GM18858 (cell line): Measurements from ENCODE around the gene LRRC73.
"Not testable (repeated sequence)": the region's sequence is repeated elsewhere in the genome, so short reads cannot be mapped to it uniquely, and the experiment has no call there.

Source experiments
- ATAC-seq: cut with Tn5 transposase; IDR thresholded peaks from one replicate; pipeline ENCODE4 v1.9.1; 2021; ENCODE audit not compliant: unreplicated experiment

LRRC73 gene, protein sequence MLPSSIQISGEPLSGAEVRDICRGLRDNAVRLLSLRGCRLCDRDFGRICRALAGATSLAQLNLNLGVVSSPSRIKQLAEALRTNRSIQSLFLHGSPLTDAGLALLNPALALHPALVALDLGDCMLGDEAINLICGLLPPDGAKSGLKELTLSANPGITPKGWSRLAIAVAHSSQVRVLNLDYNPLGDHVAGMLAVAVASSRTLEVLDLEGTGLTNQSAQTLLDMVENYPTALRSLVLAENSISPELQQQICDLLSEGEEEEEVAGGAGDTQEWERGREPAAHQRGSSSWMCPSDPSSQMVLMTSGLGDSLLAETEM

DNA sequence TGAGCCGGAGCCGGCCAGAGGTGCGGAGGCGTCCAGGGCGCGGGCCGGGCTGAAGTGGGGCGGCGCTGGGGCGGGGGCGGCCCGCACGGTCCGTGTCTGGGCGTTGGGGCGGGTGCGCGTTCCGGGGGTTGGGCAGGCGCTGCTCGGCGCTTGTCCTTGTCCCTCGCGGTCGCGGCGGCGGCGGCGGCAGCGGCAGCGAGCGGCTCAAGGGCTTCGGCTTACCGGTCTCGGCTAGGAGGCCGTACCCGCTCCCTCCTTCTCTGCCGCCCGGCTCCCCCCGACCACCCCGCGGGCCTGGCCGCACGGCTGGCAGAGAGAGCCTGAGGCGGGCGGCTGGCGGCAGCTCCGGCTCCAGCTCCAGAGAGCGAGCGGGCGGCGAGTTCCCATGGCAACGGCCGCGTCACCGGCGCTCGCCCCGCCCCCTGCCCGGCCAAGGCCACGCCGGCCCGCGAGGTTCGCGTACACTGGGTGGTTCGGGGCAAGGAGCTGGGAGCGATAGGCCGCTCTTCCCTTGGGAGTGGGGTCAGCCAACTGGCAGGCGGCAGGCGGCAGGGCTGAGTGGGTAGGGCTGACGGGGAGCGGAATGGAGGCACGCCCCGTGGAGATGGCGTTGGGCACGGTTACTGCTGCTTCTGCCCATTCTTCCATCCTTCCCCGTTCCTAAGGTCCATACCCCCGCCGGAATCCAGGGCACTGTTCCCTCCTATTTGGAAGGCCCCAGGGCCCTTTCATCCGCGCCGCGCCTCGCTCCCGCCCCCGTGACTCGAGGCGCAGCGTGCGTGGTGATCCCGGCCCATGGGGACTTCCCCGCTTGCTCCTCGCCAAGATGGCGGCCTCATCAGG is at the start of gene LRRC73:
Gene LRRC73, minus strand, starts transcription at position 363 of the 843 bp plus-strand sequence. CDS start 561 bp downstream, outside the sequence.
- peak; percentile 54 for ATAC-seq

- no peak for ATAC-seq
Measured at GRCh38 chr6:43559328-43559727, 49.2 kb upstream of the LRRC73 start.

GRCh38 chr6:43557620-43558019 is 47.5 kb upstream of the LRRC73 start:
- ATAC-seq = not testable (repeated sequence)

- no peak for ATAC-seq
Measured at GRCh38 chr6:43547222-43547621, 37.1 kb upstream of the LRRC73 start.

DNA sequence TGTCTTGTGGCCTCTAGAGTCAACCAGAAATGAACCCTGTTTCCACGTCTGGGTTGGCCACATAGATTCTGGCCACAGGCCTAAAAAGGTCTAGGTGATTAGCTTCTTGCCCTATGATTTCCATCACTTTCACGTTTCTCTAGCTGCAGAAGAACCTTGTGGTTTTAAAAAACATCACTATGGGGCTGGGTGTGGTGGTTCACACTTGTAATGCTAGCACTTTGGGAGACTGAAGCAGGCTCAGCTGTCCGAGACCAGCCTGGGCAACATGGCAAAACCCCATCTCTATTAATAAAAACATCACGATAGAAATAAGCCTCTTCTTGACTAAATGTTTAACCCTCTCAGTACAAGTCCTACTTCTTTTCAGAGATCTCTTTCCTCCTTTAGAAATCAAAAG is 34.3 kb upstream of the LRRC73 start:
- no peak for ATAC-seq

- no peak for ATAC-seq
Measured at GRCh38 chr6:43541774-43542471, 31.8 kb upstream of the LRRC73 start.

DNA sequence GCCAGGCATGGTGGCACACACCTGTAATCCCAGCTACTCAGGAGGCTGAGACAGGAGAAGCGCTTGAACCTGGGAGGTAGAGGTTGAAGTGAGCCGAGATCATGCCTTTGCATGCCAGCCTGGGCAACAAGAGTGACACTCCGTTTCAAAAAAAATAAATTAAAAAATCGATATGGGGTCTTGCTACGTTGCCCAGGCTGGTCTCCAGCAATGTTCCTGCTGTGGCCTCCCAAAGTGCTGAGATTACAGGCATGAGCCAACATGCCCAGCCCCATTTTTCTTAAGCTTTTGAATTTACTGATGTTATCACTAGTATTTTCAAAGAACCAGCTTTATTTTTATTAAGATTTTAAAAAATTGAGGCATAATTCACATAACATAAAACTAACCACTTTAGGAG is 30.4 kb upstream of the LRRC73 start:
- no peak for ATAC-seq

DNA sequence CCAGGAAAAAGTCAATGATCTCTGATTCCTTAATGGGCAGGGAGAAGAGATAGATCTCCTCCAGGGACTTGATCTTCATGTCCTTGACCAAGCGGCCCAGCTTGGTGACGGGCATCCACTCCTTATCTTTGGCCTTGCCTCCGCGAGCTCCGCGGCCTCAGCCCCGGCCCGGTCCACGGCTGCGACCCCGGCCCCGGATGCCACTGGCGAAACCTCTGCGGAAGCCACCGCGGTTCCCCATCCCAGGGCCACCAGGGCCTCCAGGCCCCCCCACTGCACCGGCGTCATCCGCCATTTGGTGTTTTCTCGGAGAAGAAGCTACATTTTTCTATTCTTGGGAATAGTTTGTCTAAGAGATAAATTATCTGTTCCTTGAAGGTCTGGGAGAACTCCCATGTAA is 29.3 kb upstream of the LRRC73 start:
- ATAC-seq = not testable (repeated sequence)

- ATAC-seq = not testable (repeated sequence)
Measured at GRCh38 chr6:43538986-43539385, 28.8 kb upstream of the LRRC73 start.

GRCh38 chr6:43532201-43532600 is 22.1 kb upstream of the LRRC73 start:
- ATAC-seq = no peak

DNA sequence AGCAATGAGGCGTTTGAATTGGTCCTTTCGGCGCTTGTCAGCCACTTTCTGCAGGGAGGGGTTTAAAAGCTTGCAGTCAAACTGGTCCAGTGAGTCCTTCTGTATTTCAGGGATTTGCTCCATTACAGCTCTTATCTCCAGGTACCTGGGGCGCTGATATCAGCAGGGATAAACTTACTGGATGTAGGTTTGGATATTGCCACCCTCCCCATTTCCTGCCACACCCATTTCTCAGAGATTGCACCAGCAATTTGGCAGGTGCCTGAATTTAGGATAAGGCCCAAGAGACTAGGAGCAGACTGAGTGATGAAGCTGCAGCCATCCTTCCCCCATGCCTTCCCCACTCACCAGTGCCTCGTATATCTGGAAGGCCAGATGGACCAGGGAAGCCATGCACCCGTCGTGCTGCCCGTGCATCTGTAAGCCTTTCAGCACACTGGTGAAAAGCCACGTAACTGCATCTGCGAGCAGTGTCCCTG is 14.4 kb upstream of the LRRC73 start:
- no peak for ATAC-seq

- no peak for ATAC-seq
Measured at GRCh38 chr6:43523284-43523683, 13.1 kb upstream of the LRRC73 start.

GRCh38 chr6:43522547-43523261 is 12.6 kb upstream of the LRRC73 start:
- ATAC-seq = no peak

DNA sequence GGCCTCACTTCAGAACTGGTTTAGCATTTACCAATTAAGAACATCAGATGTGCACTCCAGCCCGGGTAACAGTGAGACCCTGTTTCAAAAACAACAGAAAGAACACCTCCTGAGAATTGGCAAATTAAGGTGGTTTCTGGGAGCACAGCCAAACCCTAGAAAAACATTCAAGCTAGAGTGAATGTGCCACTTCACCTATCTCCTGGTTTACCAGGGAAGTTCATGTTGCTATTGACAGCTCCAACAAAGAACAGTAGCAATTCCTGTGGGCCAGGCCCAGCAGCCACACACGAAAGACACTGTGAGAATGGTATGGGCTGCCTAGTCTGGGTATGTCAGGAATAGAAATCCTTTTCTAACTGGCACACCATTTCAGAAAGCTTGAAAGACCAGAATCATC is 11.7 kb upstream of the LRRC73 start:
- ATAC-seq = no peak

DNA sequence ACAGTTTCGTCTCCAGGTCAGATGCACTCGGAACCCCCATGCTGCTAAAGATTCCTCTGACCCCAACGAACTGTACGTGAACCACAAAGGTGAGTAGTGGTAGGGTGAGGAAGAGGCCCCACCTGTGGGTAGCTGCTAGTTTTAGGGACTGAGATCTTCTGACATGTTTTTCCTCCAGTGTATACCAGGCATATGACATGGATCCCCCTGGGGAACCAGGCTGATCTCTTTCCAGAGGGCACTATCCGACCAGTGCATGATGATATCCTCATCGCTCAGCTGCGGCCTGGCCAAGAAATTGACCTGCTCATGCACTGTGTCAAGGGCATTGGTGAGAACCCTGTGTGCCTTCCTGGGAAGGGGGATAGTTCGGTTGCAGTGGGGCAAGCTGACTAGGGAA is 10.0 kb upstream of the LRRC73 start:
- no peak for ATAC-seq

DNA sequence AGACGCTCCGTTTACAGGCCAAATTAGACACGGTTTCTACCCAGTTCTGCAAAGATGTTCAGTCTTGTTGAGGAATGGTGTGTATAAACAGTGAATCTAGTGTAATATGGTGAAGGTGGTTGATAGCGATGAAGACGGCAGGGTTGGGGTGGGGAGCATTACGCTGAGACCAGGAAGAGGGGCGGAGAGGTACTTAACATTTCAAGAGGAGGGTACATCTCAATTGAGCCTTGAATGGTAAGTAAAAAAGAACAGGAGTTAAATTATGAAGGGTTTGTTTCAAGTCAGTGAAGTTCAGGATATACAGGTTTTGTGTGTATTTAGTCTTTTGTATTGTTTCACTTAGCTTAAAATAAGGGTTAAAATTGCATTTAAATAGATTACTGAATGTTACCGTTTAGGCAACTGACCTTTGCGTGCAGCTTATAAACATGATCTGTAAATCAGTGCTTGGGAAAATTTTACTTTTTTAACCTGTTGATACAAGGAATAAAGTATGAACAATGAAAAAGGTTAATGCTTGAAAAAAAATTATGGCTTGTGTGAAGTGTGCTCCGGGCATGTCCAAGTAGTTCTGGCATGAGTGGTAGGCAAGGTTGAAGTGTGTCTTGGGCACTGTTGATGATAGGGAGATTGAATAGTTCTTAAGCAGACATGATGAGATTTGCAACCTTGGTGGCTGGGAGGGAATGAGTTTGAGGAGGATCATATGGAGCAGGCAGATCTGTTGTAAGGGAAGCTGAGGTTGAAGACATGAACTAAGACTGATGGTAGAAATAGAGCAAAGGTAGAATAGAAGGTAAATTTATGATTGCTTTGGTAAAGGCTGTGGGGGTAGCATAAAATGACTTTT is 7.6 kb upstream of the LRRC73 start:
- ATAC-seq = no peak

DNA sequence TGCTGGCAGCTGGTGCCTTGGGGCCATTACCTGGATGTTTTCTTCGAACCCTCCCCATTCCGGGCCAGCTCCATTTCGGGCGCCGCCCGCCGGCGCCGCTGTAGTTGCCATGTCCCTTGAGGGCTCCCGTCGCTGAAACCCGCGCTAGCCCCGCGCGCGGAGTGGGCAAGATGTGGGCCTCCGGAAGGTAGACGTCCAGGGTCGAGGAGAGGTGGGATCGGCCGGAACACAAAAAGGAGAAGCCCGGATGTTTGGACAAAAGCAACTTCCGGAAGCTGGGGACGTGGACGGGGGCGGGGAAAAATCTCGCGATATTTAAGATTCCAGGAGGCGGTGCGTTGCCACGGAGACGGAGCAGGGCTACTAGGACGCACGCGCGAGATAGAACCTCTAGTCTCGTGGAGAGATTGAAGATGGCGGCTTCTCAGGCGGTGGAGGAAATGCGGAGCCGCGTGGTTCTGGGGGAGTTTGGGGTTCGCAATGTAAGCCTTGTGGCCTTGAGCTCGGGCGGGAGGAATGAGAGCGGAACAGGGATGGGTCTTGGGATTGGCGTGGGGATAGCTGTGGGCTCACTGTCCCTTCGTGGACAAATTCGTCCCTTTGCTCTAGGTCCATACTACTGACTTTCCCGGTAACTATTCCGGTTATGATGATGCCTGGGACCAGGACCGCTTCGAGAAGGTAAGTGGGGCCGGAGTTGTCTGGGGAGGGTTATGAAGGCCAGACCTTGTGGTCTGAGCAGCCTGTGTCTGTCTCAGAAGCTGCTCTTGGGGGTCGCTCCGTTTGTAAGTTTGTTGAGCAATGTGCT is 6.8 kb upstream of the LRRC73 start, which contains the start of the genes POLR1C and YIPF3:
Gene POLR1C, plus strand, starts transcription at position 393 of the 808 bp plus-strand sequence. Its CDS starts 21 bp downstream, at position 414.
Gene YIPF3, minus strand, starts transcription at position 230 of the 808 bp plus-strand sequence. Its CDS starts 119 bp downstream, at position 111.
- ATAC-seq = peak; percentile 73

DNA sequence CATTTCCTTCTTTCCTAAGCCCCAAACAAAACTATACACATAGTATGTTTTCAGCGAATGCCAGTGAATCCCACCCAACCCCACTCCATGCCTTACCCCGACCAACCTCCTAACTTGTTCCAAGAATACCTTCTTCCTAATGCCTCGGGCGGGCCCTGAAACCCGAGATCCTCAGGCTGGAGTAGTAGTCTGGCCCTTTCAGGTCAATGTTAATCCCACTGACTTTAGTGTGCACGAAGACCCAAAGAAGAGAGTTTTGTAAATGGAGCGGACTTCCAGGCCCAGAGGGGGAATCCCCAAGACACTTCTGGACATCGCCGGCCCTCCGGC is 6.2 kb upstream of the LRRC73 start:
- no peak for ATAC-seq

GRCh38 chr6:43515808-43516207 is 5.7 kb upstream of the LRRC73 start:
- no peak for ATAC-seq
